ENCODE measurements around the gene MAN1A1.

- TF ChIP-seq POLR2A (IDR thresholded peaks at IDR 0.05) (no peak), CTCF (IDR thresholded peaks at IDR 0.05) (no peak)
Observed at GRCh38 chr6:119162134-119162775, 187.3 kb downstream of the MAN1A1 start.

Data from esophagus squamous epithelium (tissue), 4 donors.